GM23338 (cell line): ENCODE data around the gene CHAMP1.
"Not testable (repeated sequence)": the region's sequence is repeated elsewhere in the genome, so short reads cannot be mapped to it uniquely, and the experiment has no call there.

Experiments
- EZH2 ChIP-seq: fragments of 200-600 bp; sonication (generic); IDR thresholded peaks from one replicate; pipeline ENCODE4 v1.8.0; 2017; ENCODE audit warnings: antibody characterized with exemption, mild to moderate bottlenecking, low read depth; ENCODE audit not compliant: unreplicated experiment
- STAT1 ChIP-seq: IDR thresholded peaks from one replicate; pipeline ENCODE4 v1.6.1; 2016; ENCODE audit warnings: antibody characterized with exemption; ENCODE audit not compliant: unreplicated experiment
- TF ChIP-seq, protein P1 (sequence below), 2 experiments: fragments of 200-600 bp in 1 of 2; sonication (generic) in 1 of 2; conservative IDR thresholded peaks; 2 replicates each; pipeline versions ENCODE4 v1.5.1 to v1.6.1; 2016 to 2017; ENCODE audit warnings: antibody characterized with exemption in 2 of 2, low read depth in 2 of 2, mild to moderate bottlenecking in 2 of 2, moderate library complexity in 1 of 2

DNA sequence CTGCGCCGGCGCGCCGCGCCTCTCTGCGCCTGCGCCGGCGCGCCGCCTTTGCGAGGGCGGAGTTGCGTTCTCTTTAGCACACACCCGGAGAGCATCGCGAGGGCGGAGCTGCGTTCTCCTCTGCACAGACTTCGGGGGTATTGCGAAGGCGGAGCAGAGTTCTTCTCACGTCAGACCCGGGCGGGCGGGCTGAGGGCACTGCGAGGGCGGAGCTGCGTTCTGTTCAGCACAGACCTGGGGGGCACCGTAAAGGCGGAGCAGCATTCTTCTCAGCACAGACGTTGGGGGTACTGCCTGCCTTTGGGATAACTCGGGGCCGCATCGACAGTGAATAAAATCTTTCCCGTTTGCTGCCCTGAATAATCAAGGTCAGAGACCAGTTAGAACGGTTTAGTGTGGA, 39.1 kb downstream of the CHAMP1 start:
- not testable (repeated sequence) for TF ChIP-seq STAT1, EZH2
- TF ChIP-seq, protein P1, sequence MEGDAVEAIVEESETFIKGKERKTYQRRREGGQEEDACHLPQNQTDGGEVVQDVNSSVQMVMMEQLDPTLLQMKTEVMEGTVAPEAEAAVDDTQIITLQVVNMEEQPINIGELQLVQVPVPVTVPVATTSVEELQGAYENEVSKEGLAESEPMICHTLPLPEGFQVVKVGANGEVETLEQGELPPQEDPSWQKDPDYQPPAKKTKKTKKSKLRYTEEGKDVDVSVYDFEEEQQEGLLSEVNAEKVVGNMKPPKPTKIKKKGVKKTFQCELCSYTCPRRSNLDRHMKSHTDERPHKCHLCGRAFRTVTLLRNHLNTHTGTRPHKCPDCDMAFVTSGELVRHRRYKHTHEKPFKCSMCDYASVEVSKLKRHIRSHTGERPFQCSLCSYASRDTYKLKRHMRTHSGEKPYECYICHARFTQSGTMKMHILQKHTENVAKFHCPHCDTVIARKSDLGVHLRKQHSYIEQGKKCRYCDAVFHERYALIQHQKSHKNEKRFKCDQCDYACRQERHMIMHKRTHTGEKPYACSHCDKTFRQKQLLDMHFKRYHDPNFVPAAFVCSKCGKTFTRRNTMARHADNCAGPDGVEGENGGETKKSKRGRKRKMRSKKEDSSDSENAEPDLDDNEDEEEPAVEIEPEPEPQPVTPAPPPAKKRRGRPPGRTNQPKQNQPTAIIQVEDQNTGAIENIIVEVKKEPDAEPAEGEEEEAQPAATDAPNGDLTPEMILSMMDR (conservative IDR thresholded peaks at IDR 0.05; ENCODE audit: low read depth in 2 of 2), result not testable (repeated sequence)
